Amniotic stem cell (primary cell): ENCODE data around the gene COBL.

Source experiments
- DNase-seq: peaks from one replicate; lab custom pipeline; 2025; lab: John Stamatoyannopoulos, UW

Gene COBL

GRCh38 chr7:51316666-51317581 lies at the start of gene COBL:
TSS of gene COBL (minus strand) at chr7:51316809. CDS start at chr7:51316633, 176 bp downstream.
- DNase-seq = no peak

- DNase-seq = no peak
Observed at GRCh38 chr7:51366172-51366728, 49.6 kb upstream of the COBL start.

GRCh38 chr7:51357821-51358220 lies 41.2 kb upstream of the COBL start:
- no peak for DNase-seq

- no peak for DNase-seq
Observed at GRCh38 chr7:51356849-51357516, 40.4 kb upstream of the COBL start.

- DNase-seq = no peak
Observed at GRCh38 chr7:51354897-51355296, 38.3 kb upstream of the COBL start.

GRCh38 chr7:51354434-51354833 lies 37.8 kb upstream of the COBL start:
- no peak for DNase-seq

GRCh38 chr7:51352174-51353100 lies 35.8 kb upstream of the COBL start:
- DNase-seq = no peak

- no peak for DNase-seq
Observed at GRCh38 chr7:51351661-51352060, 35.1 kb upstream of the COBL start.

GRCh38 chr7:51350546-51350896 lies 33.9 kb upstream of the COBL start:
- DNase-seq = no peak

- no peak for DNase-seq
Observed at GRCh38 chr7:51349820-51350545, 33.4 kb upstream of the COBL start.

- no peak for DNase-seq
Observed at GRCh38 chr7:51346126-51346525, 29.5 kb upstream of the COBL start.

- no peak for DNase-seq
Observed at GRCh38 chr7:51344406-51345138, 28.0 kb upstream of the COBL start.

GRCh38 chr7:51340936-51341335 lies 24.3 kb upstream of the COBL start:
- DNase-seq = no peak

GRCh38 chr7:51340029-51340838 lies 23.6 kb upstream of the COBL start:
- DNase-seq = no peak

- no peak for DNase-seq
Observed at GRCh38 chr7:51335057-51335456, 18.4 kb upstream of the COBL start.

GRCh38 chr7:51329696-51330263 lies 13.2 kb upstream of the COBL start:
- DNase-seq = no peak

GRCh38 chr7:51328351-51328801 lies 11.8 kb upstream of the COBL start:
- no peak for DNase-seq

GRCh38 chr7:51327287-51327717 lies 10.7 kb upstream of the COBL start:
- DNase-seq = no peak

- DNase-seq = no peak
Observed at GRCh38 chr7:51326656-51327286, 10.2 kb upstream of the COBL start.
